HG03571 (cell line): Measurements from ENCODE around the gene LRIG1.

Source experiments
- ATAC-seq: cut with Tn5 transposase; IDR thresholded peaks from one replicate; pipeline ENCODE4 v1.9.1; 2021; ENCODE audit not compliant: unreplicated experiment

The LRIG1 gene

DNA sequence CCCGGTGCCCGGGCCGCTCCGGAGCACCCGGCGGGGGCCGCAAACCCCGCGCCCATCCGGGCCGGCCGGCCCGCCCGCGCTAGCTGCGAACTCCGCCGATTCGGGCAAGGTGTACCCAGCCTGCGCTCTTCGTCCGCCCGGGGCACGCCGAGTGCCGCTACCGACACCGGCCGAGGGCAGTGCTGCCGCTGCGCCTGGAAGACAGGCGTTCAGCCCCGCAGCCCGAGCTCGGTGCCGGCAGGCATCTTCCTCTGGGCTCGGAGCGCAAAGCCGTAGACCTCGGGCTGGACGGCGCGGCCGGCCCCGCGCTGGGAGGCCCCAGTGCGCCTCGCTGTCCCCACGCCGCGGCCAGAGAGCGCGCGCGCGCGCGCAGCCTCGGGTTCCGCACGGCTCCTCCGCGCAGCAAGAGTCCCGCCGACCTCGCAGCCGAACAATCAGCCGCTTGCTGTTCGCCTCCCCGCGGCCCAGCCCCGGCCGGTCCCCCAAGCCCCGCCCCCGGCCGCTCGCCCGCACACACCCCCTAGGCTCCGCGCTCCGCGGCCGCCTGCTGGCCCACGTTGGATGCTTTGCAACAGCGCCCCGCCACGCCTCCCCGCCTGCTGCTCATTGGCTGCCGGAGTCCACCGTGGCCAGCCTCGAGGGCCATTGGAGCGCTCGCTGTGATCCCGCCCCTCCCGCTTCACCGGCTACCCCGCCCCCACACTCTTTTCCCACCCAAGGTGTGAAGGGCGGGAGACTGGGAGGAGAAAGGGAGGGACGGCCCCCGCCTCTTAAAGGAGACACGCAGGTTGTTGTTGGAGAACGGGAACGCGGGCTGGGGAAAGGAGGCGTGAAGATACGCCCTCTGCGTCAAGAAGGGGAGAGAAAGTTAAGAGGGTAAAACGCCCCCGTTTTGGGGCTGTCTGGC is at the start of gene LRIG1:
TSS of gene LRIG1 (minus strand) at position 447 of the 907 bp plus-strand sequence. CDS start 615 bp downstream, outside the sequence.
- ATAC-seq, result peak; percentile 97

- no peak for ATAC-seq
Observed at GRCh38 chr3:66544619-66545429, 44.0 kb upstream of the LRIG1 start.

DNA sequence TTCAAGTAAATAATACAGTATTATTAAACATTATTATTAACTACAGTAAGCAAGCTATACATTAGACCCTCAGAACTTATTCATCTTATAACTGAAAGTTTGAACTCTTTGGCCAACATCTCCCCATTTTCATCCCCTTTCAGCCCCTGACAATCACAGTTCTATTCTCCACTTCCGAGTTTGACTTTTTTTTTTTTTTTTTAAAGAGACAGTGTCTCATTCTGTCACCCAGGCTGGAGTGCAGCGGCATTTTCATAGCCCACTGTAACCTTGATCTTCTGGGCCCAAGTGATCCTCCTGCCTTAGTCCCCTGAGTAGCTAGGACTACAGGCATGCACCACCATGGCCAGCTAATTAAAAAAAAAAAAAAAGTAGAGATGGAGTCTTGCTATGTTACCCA is 41.3 kb upstream of the LRIG1 start:
- ATAC-seq, result no peak

GRCh38 chr3:66539466-66539989 is 38.7 kb upstream of the LRIG1 start:
- ATAC-seq, result no peak

DNA sequence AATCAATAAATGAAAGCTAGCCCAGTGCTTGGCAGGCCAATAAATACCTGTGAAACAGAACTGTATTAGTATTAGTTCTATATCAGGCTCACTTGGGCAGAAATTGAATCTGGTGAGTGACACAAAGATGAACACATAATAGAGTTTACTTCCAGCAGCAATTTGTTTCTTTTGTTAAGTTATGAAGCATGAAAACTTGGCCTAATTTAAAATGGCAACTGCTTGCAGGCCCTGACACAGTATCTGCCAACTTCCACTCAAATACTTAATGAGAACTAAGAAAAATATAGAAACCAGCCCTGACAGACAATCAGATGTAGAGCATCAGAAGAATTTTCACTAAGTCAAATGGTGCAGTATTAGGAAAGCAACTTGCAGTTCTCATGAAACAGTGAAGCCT is 37.6 kb upstream of the LRIG1 start:
- no peak for ATAC-seq

DNA sequence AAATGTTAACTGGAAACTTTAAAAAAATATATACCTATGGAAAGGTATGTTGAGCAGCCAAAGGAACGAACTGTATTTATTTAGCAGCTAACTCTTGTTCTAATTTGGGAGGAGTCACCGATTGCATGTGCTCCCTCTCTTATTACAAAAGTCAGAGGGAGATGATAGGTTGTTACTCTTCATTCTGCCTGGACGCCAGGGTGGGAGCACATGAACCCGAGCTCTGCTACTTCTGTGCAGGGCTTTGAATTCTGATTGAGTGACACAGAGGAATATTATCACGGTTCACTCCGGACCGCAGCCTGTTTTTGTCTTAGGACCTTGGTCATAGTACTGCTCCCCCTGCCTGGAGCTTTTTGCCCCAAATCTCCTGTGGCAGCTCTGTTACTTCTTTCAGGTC is 36.9 kb upstream of the LRIG1 start:
- no peak for ATAC-seq

DNA sequence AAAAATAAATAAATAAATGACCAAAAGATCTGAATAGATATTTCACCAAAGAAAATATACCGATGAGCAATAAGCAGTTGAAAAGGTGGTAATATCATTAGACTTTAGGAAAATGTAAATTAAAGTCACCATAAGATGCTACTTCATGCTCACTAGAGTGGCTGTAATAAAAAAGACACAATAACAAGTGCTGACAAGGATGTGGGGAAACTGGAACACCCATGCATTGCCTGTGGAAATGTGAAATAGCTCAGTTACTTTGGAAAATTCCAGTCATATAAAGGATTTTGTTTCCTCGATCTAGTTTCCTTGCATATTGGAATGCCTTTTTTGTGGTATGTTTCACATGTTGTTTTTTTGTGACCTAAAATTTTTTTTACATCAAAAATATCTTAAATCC is 36.0 kb upstream of the LRIG1 start:
- ATAC-seq, result no peak

GRCh38 chr3:66534304-66534845 is 33.6 kb upstream of the LRIG1 start:
- ATAC-seq, result no peak

- ATAC-seq, result no peak
Observed at GRCh38 chr3:66532613-66533012, 31.8 kb upstream of the LRIG1 start.

- no peak for ATAC-seq
Observed at GRCh38 chr3:66532160-66532587, 31.4 kb upstream of the LRIG1 start.

DNA sequence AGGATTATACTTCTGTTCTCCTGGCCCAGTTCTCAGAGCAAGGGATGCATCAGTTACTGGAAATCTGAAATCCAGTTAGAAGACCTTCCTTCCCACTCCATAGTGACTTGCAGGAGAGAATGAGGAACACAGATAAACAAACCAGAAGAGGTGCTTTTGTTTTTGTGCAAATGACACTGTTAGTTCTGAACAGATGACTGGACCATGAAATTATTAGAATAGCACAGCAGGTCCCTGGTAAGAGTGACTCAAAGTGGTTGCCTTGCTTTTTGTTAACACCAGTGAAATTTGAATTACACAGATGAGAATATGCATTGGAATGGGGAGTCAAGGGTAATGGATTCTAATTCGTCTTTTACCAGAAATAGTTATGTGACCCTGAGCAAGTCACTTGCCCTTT is 30.4 kb upstream of the LRIG1 start:
- no peak for ATAC-seq

- ATAC-seq, result no peak
Observed at GRCh38 chr3:66527246-66527645, 26.4 kb upstream of the LRIG1 start.

GRCh38 chr3:66525771-66526170 is 24.9 kb upstream of the LRIG1 start:
- no peak for ATAC-seq

GRCh38 chr3:66520724-66521123 is 19.9 kb upstream of the LRIG1 start:
- ATAC-seq, result no peak

- no peak for ATAC-seq
Observed at GRCh38 chr3:66518644-66519043, 17.8 kb upstream of the LRIG1 start.

DNA sequence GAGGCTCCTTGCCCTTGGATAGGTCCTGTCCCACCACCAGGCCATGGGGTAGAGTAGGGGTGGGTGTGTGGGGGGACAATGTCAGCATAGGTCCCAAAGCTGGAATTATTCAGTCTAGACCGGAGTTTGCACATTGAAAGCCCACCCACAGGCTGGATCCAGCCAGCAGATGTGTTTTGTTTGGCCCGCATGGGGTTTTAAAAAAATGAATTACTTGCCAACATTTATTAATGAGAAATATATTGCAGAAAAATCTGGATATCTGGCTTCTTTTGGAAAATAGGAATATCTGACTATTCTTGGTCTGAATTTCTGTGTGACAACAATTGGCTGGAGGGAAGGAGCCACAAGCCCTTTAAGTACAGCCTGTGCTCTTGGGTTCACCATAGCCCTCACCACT is 17.3 kb upstream of the LRIG1 start:
- no peak for ATAC-seq

DNA sequence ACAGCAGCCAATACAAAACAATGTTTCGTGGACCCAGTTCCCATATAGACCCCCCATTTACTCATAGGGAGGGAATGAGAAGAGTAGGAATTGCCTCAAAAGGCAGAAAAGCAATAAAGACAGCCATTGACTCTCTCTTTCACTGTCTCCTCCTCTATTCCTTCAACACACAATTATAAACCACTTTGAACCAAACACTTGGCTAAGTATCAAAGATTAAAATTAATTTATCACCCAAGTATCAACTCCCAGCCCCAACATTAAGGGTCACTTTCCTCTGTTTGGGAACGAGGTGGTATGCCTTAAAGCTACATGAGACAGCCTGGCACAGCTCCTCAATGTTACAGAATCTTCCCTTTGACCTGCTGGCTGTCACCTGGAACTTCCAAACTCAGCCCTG is 16.4 kb upstream of the LRIG1 start:
- ATAC-seq, result no peak

- no peak for ATAC-seq
Observed at GRCh38 chr3:66508461-66508860, 7.6 kb upstream of the LRIG1 start.

GRCh38 chr3:66507423-66508260 is 6.8 kb upstream of the LRIG1 start:
- ATAC-seq, result no peak

GRCh38 chr3:66506154-66506553 is 5.3 kb upstream of the LRIG1 start:
- no peak for ATAC-seq
